ENCODE results near the gene NELL1. TPM values are rescaled to one million over a fixed set of nuclear protein-coding genes. Genes with fewer than 3 reads are reported as not detected.

NELL1 gene
- total RNA-seq, 1 experiment from 2014 or later, result 0.22 TPM

GRCh38 chr11:21501245-21501644 lies 831.9 kb downstream of the NELL1 start:
- H3K14ac ChIP-seq (ENCODE audit: insufficient read depth, low read length), result no peak overlapping the region
- Mint-ChIP-seq H3K4me3 (no peak overlapping the region), H3K27ac (no peak overlapping the region), H3K9me3 (no peaks in the 10 kb centered on the region), H3K36me3 (ENCODE audit: insufficient read depth in 1 of 3, low read depth in 3 of 3) (no peaks in the 10 kb centered on the region), H3K27me3 (ENCODE audit: low read depth) (no peaks in the 10 kb centered on the region), H3K4me1 (no peaks in the 10 kb centered on the region)
- no peak overlapping the region for H4K8ac ChIP-seq (replicated peaks; ENCODE audit: insufficient read length, low read depth, low read length)
- WGBS (ENCODE audit: extremely low coverage, insufficient read length, low lambda C conversion rate), result no CpG with 5 or more reads among the region's 1 CpG
- H3K4me2 ChIP-seq (ENCODE audit: insufficient read depth, insufficient read length, low read length), result no peak overlapping the region
- no peak overlapping the region for H2BK20ac ChIP-seq (ENCODE audit: low read depth, low read length, poor library complexity, severe bottlenecking)
- H3K27ac ChIP-seq (ENCODE audit: insufficient read length, low read depth, low read length), result no peak overlapping the region
- no peaks in the 10 kb centered on the region for H3K23me2 ChIP-seq (ENCODE audit: insufficient read length, low read depth, low read length, poor library complexity, severe bottlenecking)
- no peaks in the 10 kb centered on the region for H3K9me3 ChIP-seq (ENCODE audit: control insufficient read depth, low read depth, low read length)
- H3K27me3 ChIP-seq (ENCODE audit: insufficient read depth, low read length), result no peaks in the 10 kb centered on the region
- H3K4ac ChIP-seq (ENCODE audit: low read depth, low read length), result no peak overlapping the region
- no peak for DNase-seq
- no peaks in the 10 kb centered on the region for H3K79me2 ChIP-seq (ENCODE audit: insufficient read depth, low read length)
- no peak overlapping the region for H4K91ac ChIP-seq (ENCODE audit: insufficient read length, low read depth, low read length)
- no peak overlapping the region for H2AFZ ChIP-seq (ENCODE audit: low read length)
- H3K18ac ChIP-seq (ENCODE audit: insufficient read length, low read depth, low read length), result no peak overlapping the region
- no peak overlapping the region for H2AK5ac ChIP-seq (ENCODE audit: insufficient read length, low read length)
- no peak overlapping the region for H3K56ac ChIP-seq (ENCODE audit: insufficient read length, low read depth, low read length)
- H3K79me1 ChIP-seq (ENCODE audit: insufficient read depth, low read depth, low read length, poor library complexity, severe bottlenecking), result no peaks in the 10 kb centered on the region
- no peak overlapping the region for H3K23ac ChIP-seq (ENCODE audit: insufficient read length, low read depth, low read length)
- TF ChIP-seq CTCF (conservative IDR thresholded peaks at IDR 0.05), result no peak
- H2BK12ac ChIP-seq (ENCODE audit: insufficient read length, low read depth, low read length), result no peak overlapping the region
- H2BK15ac ChIP-seq (ENCODE audit: low read depth, low read length), result no peak overlapping the region
- H2BK120ac ChIP-seq (ENCODE audit: low read depth, low read length, poor library complexity, severe bottlenecking), result no peak overlapping the region
- H3K4me1 ChIP-seq (ENCODE audit: insufficient read depth, low read length), result no peaks in the 10 kb centered on the region
- H3K9ac ChIP-seq (ENCODE audit: extremely low read depth, insufficient read length, low read length), result no peak overlapping the region
- H2BK5ac ChIP-seq (ENCODE audit: insufficient read length, low read length), result no peak overlapping the region
- no peak overlapping the region for H3T11ph ChIP-seq (ENCODE audit: low read length)
- no peaks in the 10 kb centered on the region for H4K20me1 ChIP-seq (ENCODE audit: control insufficient read depth, insufficient read depth, insufficient read length)
- H4K5ac ChIP-seq (ENCODE audit: insufficient read length, low read depth, low read length), result no peak overlapping the region

Data from H9 (cell line).